Measurements from ENCODE around the gene IFI30.
"Not testable (repeated sequence)": the region's sequence is repeated elsewhere in the genome, so short reads cannot be mapped to it uniquely, and the experiment has no call there.

GRCh38 chr19:18159059-18159616 lies 14.5 kb upstream of the IFI30 start:
- TF ChIP-seq, protein P1, sequence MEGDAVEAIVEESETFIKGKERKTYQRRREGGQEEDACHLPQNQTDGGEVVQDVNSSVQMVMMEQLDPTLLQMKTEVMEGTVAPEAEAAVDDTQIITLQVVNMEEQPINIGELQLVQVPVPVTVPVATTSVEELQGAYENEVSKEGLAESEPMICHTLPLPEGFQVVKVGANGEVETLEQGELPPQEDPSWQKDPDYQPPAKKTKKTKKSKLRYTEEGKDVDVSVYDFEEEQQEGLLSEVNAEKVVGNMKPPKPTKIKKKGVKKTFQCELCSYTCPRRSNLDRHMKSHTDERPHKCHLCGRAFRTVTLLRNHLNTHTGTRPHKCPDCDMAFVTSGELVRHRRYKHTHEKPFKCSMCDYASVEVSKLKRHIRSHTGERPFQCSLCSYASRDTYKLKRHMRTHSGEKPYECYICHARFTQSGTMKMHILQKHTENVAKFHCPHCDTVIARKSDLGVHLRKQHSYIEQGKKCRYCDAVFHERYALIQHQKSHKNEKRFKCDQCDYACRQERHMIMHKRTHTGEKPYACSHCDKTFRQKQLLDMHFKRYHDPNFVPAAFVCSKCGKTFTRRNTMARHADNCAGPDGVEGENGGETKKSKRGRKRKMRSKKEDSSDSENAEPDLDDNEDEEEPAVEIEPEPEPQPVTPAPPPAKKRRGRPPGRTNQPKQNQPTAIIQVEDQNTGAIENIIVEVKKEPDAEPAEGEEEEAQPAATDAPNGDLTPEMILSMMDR (IDR thresholded peaks at IDR 0.05), result not testable (repeated sequence)
- TF ChIP-seq, protein P2, sequence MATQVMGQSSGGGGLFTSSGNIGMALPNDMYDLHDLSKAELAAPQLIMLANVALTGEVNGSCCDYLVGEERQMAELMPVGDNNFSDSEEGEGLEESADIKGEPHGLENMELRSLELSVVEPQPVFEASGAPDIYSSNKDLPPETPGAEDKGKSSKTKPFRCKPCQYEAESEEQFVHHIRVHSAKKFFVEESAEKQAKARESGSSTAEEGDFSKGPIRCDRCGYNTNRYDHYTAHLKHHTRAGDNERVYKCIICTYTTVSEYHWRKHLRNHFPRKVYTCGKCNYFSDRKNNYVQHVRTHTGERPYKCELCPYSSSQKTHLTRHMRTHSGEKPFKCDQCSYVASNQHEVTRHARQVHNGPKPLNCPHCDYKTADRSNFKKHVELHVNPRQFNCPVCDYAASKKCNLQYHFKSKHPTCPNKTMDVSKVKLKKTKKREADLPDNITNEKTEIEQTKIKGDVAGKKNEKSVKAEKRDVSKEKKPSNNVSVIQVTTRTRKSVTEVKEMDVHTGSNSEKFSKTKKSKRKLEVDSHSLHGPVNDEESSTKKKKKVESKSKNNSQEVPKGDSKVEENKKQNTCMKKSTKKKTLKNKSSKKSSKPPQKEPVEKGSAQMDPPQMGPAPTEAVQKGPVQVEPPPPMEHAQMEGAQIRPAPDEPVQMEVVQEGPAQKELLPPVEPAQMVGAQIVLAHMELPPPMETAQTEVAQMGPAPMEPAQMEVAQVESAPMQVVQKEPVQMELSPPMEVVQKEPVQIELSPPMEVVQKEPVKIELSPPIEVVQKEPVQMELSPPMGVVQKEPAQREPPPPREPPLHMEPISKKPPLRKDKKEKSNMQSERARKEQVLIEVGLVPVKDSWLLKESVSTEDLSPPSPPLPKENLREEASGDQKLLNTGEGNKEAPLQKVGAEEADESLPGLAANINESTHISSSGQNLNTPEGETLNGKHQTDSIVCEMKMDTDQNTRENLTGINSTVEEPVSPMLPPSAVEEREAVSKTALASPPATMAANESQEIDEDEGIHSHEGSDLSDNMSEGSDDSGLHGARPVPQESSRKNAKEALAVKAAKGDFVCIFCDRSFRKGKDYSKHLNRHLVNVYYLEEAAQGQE (IDR thresholded peaks at IDR 0.05; ENCODE audit: low read depth, low read length), result not testable (repeated sequence)
- not testable (repeated sequence) for TF ChIP-seq YY1 (IDR thresholded peaks at IDR 0.05; ENCODE audit: low read depth); POLR2AphosphoS5 (IDR thresholded peaks at IDR 0.05; ENCODE audit: low read depth, low read length); FOXJ3 (CRISPR knock-in tag; IDR thresholded peaks at IDR 0.05); ELF1 (IDR thresholded peaks at IDR 0.05); TAF1 (IDR thresholded peaks at IDR 0.05; ENCODE audit: borderline replicate concordance, low read depth, low read length); EP300 (IDR thresholded peaks at IDR 0.05; ENCODE audit: borderline replicate concordance in 1 of 2, low read depth in 1 of 2, low read length in 1 of 2); MEF2A (IDR thresholded peaks at IDR 0.05; ENCODE audit: borderline replicate concordance, low read depth)
- TF ChIP-seq, protein P3, sequence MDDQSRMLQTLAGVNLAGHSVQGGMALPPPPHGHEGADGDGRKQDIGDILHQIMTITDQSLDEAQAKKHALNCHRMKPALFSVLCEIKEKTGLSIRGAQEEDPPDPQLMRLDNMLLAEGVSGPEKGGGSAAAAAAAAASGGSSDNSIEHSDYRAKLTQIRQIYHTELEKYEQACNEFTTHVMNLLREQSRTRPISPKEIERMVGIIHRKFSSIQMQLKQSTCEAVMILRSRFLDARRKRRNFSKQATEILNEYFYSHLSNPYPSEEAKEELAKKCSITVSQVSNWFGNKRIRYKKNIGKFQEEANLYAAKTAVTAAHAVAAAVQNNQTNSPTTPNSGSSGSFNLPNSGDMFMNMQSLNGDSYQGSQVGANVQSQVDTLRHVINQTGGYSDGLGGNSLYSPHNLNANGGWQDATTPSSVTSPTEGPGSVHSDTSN (IDR thresholded peaks at IDR 0.05), result not testable (repeated sequence)
- TF ChIP-seq, protein P4, sequence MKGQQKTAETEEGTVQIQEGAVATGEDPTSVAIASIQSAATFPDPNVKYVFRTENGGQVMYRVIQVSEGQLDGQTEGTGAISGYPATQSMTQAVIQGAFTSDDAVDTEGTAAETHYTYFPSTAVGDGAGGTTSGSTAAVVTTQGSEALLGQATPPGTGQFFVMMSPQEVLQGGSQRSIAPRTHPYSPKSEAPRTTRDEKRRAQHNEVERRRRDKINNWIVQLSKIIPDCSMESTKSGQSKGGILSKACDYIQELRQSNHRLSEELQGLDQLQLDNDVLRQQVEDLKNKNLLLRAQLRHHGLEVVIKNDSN (IDR thresholded peaks at IDR 0.05; ENCODE audit: borderline replicate concordance, low read depth), result not testable (repeated sequence)
- TF ChIP-seq, protein P5, sequence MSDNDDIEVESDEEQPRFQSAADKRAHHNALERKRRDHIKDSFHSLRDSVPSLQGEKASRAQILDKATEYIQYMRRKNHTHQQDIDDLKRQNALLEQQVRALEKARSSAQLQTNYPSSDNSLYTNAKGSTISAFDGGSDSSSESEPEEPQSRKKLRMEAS (IDR thresholded peaks at IDR 0.05; ENCODE audit: low read depth), result not testable (repeated sequence)

All from SK-N-SH (cell line).